GM18870 (cell line): ENCODE results near the gene SLC9A9.
A peak's percentile ranks its signal among the peaks of the same experiment; 100 is the strongest.

Source experiments
- ATAC-seq: cut with Tn5 transposase; IDR thresholded peaks from one replicate; pipeline ENCODE4 v1.9.1; 2021; ENCODE audit warnings: moderate library complexity; ENCODE audit not compliant: unreplicated experiment

The SLC9A9 gene

DNA sequence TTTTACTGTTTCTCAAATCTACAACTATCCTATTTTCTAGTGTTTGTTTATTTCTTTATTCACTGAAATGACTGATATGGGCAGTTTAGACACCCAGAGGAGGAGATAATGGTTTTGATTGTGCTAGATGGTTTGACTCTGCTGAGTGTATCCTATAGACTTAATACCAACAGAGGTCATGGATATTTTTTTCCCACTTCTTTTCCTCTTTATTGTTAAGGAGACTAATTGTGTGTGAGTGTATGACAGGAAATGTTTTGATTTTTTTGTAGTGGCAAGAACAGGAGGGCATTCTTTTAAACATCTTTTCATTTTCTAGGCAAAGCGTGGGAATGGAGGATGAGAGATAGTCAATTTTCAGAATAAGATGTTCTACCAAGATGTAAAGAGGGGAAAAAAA is 505.2 kb downstream of the SLC9A9 start:
- ATAC-seq: no peak

DNA sequence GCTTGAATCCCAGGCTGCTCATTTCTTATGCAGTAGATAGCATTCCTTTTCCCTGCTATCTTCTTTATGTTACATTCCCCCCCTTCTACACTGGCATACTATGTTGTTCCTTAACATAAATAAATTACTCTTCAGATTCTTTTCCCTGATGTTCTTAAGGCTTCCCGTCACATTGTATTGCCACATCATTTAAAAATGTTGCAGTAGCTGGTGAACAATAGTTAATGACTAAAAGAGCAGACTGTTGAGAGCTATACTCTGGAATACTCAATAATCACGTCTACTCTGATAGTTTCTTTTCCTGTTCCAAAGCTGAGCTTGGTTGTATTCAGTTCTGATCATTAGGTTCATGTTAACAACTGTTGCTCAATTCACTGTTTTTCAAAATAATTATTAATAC is 508.8 kb downstream of the SLC9A9 start:
- no peak for ATAC-seq

GRCh38 chr3:143337387-143337786 is 510.9 kb downstream of the SLC9A9 start:
- ATAC-seq: no peak

DNA sequence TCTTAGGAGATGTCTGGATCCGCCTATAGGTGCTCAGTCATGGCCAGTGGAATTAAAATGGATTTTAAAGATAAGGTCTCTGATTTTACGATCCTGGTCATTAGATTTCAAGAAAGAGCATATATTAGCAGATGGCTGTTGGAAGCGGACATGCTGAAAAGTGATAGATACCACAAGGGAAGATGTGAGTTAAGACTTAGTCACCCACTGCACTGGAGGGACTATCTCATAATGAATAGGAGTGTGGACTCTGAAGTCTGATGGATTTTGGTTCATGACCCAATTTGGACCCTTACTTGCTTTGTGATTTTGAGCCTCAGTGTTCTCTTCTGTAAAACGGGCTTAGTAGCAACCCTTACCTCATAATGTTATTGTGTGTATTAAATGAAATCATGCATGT is 514.0 kb downstream of the SLC9A9 start:
- no peak for ATAC-seq

DNA sequence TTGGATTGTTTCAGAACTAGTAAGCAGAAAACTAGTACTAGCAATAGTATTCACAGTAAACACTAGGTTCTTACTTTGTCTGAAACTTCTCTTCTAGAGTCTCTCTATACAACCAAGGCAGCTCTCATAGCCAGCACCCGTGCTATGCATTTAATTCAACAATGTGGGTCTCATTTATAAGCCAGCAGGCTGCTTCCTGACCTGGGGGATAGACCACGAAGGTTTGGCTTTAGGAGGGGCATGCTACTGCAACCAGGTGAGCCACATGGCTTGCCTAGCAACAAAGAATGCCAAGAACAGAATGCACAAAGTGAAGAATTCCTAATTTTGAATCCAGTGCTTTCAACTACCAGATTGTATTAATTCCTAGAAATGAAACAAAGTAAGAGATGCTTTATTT is 514.9 kb downstream of the SLC9A9 start:
- ATAC-seq: no peak

DNA sequence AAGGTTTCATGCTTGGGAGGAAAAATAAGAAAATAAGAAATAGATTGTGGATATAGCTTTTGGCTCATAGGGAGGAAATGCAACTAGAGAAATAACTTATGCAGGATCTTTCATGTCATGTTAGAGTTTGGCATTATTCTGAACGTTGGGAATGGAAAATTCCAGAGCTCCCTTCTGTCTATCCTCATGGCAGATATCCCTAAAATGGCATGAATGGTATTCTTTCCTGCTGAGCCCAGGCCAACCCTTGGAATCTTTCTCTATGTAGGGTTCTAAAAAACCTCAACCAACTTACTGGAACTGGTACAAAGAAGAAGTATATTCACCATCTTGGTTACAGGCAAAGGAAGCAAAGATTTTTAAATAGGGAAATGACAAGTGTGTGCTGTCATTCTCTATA is 516.2 kb downstream of the SLC9A9 start:
- no peak for ATAC-seq

GRCh38 chr3:143331350-143331749 is 516.9 kb downstream of the SLC9A9 start:
- no peak for ATAC-seq

- no peak for ATAC-seq
Measured at GRCh38 chr3:143330296-143330868, 517.9 kb downstream of the SLC9A9 start.

- ATAC-seq: no peak
Measured at GRCh38 chr3:143329567-143330211, 518.6 kb downstream of the SLC9A9 start.

GRCh38 chr3:143328451-143328850 is 519.8 kb downstream of the SLC9A9 start:
- ATAC-seq: no peak

GRCh38 chr3:143326983-143327778 is 521.1 kb downstream of the SLC9A9 start:
- no peak for ATAC-seq

DNA sequence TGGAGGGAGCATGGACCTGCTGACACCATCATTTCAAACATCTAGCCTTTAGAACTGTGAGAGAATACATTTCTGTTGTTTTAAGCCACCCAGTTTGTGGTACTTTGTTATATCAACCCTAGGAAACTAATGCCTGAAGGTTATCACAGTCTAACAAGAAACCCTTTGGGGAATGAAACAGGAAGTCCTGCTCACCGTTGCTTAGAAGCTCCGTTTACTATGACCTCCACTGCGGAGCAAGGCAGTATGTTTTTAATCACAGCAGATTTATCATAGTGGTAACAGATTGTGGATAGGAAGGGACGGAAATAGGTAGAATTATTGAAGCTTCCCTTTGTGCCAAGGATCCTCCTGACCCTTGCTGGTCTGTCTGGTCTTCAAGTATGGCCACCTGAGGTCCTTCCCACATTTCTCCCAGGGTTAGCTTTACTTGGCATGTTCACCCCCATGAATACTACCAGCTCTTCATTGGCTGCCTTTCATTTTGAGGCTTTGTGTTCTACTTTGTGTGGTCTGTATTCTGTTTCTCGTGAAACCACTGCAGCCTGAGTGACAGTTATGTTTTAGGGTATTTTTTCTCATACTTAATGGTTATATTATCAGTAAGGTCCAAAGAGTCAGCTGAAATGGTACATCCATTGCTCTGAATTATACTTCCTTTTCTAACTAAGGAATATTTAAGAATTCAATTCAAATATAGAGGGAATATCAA is 527.1 kb downstream of the SLC9A9 start:
- no peak for ATAC-seq

- ATAC-seq: no peak
Measured at GRCh38 chr3:143315766-143316165, 532.5 kb downstream of the SLC9A9 start.

- ATAC-seq: no peak
Measured at GRCh38 chr3:143314251-143315093, 533.8 kb downstream of the SLC9A9 start.

- no peak for ATAC-seq
Measured at GRCh38 chr3:143313893-143314188, 534.4 kb downstream of the SLC9A9 start.

GRCh38 chr3:143313025-143313892 is 535.0 kb downstream of the SLC9A9 start:
- no peak for ATAC-seq

GRCh38 chr3:143311096-143311495 is 537.2 kb downstream of the SLC9A9 start:
- no peak for ATAC-seq

DNA sequence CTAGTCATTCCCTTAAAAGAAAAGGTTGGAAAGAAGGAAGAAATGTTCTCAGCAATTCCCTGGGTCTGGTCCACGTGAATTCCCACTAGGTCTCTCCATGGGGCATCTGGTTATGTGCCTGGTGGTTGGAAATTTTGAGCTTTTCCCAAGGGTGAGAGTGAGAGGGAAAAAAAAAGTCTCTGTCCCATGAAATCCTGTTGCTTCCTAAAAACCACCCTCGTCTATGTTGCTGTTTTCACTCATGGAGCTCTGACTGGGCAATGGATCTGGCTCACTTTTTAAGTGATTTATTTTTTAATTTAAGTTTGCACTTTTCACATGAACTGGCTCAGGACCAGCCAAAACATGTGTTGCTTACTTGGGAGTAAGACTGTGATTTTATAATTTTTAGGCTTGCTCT is 538.6 kb downstream of the SLC9A9 start:
- ATAC-seq: no peak

DNA sequence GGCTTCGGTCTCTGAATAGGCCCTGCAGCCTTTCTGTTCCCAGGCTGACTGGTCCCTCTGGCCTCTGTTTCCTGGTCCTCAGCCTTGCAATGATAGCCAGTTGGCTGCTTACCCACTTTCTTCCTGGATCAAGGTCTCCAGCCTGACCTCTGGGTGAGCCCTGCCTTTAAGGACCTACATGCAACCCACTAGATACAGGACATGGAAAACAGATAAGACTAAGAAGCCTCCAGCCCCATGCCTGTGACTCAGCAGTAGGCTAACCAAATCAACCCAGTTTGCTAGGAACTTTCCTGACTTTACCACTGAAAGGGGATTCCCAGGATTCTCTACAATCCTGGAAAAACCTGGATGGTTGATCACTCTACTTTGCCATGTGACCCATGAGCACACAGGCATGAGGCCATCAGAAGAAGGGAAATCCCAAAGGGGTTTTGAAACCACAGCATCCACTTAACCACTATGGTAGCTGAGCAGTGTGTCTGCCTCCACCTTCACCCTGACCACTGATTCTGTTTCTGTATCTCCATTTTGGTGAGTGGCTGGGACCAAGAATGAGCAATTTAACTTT is 540.6 kb downstream of the SLC9A9 start:
- ATAC-seq: peak; percentile 77

GRCh38 chr3:143306407-143306806 is 541.9 kb downstream of the SLC9A9 start:
- ATAC-seq: no peak
